ENCODE results near the gene NEURL1. TPM values are rescaled to one million over a fixed set of nuclear protein-coding genes. Genes with fewer than 3 reads are reported as not detected.

Gene NEURL1
- total RNA-seq, 2 experiments from 2014 or later: 0.47 TPM; not detected in 1

DNA sequence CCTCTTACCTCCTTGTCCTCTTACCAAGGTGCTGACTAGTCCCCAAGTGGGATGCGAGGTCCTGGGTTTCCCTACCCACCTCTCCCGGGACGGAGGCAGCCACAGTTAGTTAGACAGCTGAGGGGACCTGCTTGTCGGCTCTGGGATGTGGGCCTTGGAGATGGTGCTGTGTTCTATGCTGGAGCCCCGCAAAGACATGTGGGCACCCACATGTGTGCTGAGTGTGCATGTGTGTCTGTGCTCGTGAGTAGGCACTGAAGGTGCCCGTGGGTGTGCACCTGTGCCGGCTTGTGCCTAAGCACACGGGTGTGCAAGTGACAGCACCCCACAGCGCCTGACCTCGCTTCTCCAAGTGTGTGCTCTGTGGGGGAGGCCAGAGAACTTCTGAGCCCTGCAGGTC is 62.2 kb downstream of the NEURL1 start:
- Histone ChIP-seq H3K4me3 (ENCODE audit: low read depth, low read length, poor library complexity, severe bottlenecking) (no peak overlapping the region), H3K79me2 (ENCODE audit: insufficient read depth, low read depth, low read length) (no peaks in the 10 kb centered on the region)
- POLR2A ChIA-PET: no interaction called here

DNA sequence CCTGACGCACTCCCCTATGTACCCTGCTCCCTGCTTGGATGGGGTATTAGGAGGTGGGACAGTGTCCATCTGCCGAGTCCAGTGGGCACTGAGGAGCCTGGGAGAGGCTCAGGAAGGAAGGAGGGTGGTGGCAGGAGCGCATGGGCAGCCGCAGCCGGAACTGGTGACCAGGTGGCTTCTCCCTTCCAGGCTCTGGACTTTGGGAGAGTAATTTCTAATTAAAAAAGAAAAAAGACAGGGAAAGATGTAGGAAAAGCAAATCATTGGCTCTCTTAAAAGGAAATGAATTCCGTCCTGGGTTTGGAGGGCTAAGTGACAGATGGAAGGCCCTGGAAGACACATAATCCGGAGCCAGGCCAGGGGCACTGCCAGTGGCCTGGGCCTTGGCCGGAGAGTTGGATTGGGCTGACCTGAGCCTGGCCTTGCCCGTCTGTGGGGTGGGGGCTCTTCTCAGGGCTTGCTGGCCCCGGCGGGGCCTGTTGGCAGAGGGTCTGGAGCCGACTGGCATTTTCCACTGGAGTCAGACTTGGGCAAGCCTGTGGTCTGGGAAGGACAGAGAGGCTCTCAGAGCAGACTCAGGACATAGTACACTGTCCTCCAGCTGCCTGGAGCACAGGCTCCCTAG is 63.0 kb downstream of the NEURL1 start:
- ChIA-PET CTCF (ENCODE audit: unreplicated experiment) (no interaction called here), POLR2A (no interaction called here)
- peaks cover 8% of the 10 kb centered on the region for H3K4me1 ChIP-seq (ENCODE audit: insufficient read depth, low read length, poor library complexity, severe bottlenecking)
- intact Hi-C loops (cut with micrococcal nuclease; ENCODE audit: unreplicated experiment): no loop called here
- no TSS peak for BruUV-seq (replicated peaks)
- no peak overlapping the region for H3K27ac ChIP-seq (ENCODE audit: low read depth, low read length, poor library complexity, severe bottlenecking)
- H2AFZ ChIP-seq (ENCODE audit: low read length): no peak overlapping the region
- no peaks in the 10 kb centered on the region for H4K20me1 ChIP-seq (ENCODE audit: insufficient read depth, low read length)
- no peak overlapping the region for H3K4me2 ChIP-seq (ENCODE audit: low read length)
- DNase-seq (ENCODE audit: low spot score): no peak
- no peaks in the 10 kb centered on the region for H3K36me3 ChIP-seq (ENCODE audit: insufficient read depth, low read length)
- no peaks in the 10 kb centered on the region for H3K9me3 ChIP-seq (ENCODE audit: low read length)
- no peak overlapping the region for H3K4me3 ChIP-seq (ENCODE audit: low read depth, low read length, poor library complexity, severe bottlenecking)
- H3K79me2 ChIP-seq (ENCODE audit: insufficient read depth, low read depth, low read length): no peaks in the 10 kb centered on the region
- H3K9me2 ChIP-seq (ENCODE audit: insufficient read depth, low read length): no peaks in the 10 kb centered on the region
- no peak for TF ChIP-seq CTCF (conservative IDR thresholded peaks at IDR 0.05; ENCODE audit: low read length)
- no peak for TF ChIP-seq EZH2phosphoT487 (IDR thresholded peaks at IDR 0.05; ENCODE audit: borderline replicate concordance, low read depth, low read length)

More for the DNA sequence above, 62.2 kb downstream of the NEURL1 start:
- intact Hi-C loops (cut with micrococcal nuclease; ENCODE audit: unreplicated experiment): no loop called here
- H3K9me2 ChIP-seq (ENCODE audit: insufficient read depth, low read length): no peaks in the 10 kb centered on the region
- H2AFZ ChIP-seq (ENCODE audit: low read length): no peak overlapping the region
- H3K36me3 ChIP-seq (ENCODE audit: insufficient read depth, low read length): no peaks in the 10 kb centered on the region
- H3K27ac ChIP-seq (ENCODE audit: low read depth, low read length, poor library complexity, severe bottlenecking): no peak overlapping the region
- H3K4me2 ChIP-seq (ENCODE audit: low read length): no peak overlapping the region
- peaks cover 8% of the 10 kb centered on the region for H3K4me1 ChIP-seq (ENCODE audit: insufficient read depth, low read length, poor library complexity, severe bottlenecking)
- no peaks in the 10 kb centered on the region for H3K9me3 ChIP-seq (ENCODE audit: low read length)
- H4K20me1 ChIP-seq (ENCODE audit: insufficient read depth, low read length): no peaks in the 10 kb centered on the region
- CTCF ChIA-PET (ENCODE audit: unreplicated experiment): no interaction called here
- no TSS peak for BruUV-seq (replicated peaks)
- no peak for DNase-seq (ENCODE audit: low spot score)
- no peak for TF ChIP-seq EZH2phosphoT487 (IDR thresholded peaks at IDR 0.05; ENCODE audit: borderline replicate concordance, low read depth, low read length)
- no peak for TF ChIP-seq CTCF (conservative IDR thresholded peaks at IDR 0.05; ENCODE audit: low read length)

DNA sequence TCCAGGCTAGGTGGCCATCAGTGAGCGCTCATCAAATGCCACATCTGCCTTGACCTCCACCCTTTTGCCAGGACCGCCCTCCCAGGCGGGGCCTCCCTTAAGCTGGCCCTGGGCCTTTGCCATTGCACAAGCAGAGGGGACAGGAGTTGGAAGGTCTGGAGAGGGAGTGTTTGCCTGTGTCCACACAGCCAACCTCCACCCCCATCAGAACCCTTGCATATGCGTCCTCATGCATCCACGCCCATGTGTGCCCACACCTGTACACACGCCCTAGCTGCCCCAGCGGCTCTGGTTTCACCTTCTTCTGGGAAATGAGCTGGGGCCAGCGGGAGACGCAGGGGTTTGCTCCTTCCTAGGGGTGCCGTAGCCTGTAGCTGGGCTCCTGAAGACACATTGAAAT is 64.0 kb downstream of the NEURL1 start:
- Histone ChIP-seq H3K4me3 (ENCODE audit: low read depth, low read length, poor library complexity, severe bottlenecking) (no peak overlapping the region), H4K20me1 (ENCODE audit: insufficient read depth, low read length) (no peaks in the 10 kb centered on the region), H3K79me2 (ENCODE audit: insufficient read depth, low read depth, low read length) (no peaks in the 10 kb centered on the region), H3K27ac (ENCODE audit: low read depth, low read length, poor library complexity, severe bottlenecking) (no peak overlapping the region), H3K4me1 (ENCODE audit: insufficient read depth, low read length, poor library complexity, severe bottlenecking) (peaks cover 8% of the 10 kb centered on the region), H3K9me3 (ENCODE audit: low read length) (no peaks in the 10 kb centered on the region), H3K9me2 (ENCODE audit: insufficient read depth, low read length) (no peaks in the 10 kb centered on the region), H3K4me2 (ENCODE audit: low read length) (no peak overlapping the region), H2AFZ (ENCODE audit: low read length) (no peak overlapping the region), H3K36me3 (ENCODE audit: insufficient read depth, low read length) (no peaks in the 10 kb centered on the region)
- POLR2A ChIA-PET: interaction anchor here (0.5 to 1.4 kb wide), 3 partner anchors 12 to 463 kb away, joined by 3 to 6 read pairs (median 5); no protein-coding TSS in a partner anchor
- CTCF ChIA-PET (ENCODE audit: unreplicated experiment): no interaction called here
- TF ChIP-seq CTCF (conservative IDR thresholded peaks at IDR 0.05; ENCODE audit: low read length) (no peak), EZH2phosphoT487 (IDR thresholded peaks at IDR 0.05; ENCODE audit: borderline replicate concordance, low read depth, low read length) (no peak)
- no peak for DNase-seq (ENCODE audit: low spot score)
- intact Hi-C loops (cut with micrococcal nuclease; ENCODE audit: unreplicated experiment): no loop called here
- BruUV-seq (replicated peaks): no TSS peak
